Activated T-cell treated with anti-CD3 and anti-CD28 coated beads for 24 hours (primary cell): ENCODE data around the gene EIF1AY.
"Not testable (repeated sequence)": the region's sequence is repeated elsewhere in the genome, so short reads cannot be mapped to it uniquely, and the experiment has no call there.

Source experiments
- DNase-seq: peaks from one replicate; pipeline ENCODE4 v3.0.0-alpha.2; 2020; ENCODE audit warnings: low read depth

The EIF1AY gene, protein sequence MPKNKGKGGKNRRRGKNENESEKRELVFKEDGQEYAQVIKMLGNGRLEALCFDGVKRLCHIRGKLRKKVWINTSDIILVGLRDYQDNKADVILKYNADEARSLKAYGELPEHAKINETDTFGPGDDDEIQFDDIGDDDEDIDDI

DNA sequence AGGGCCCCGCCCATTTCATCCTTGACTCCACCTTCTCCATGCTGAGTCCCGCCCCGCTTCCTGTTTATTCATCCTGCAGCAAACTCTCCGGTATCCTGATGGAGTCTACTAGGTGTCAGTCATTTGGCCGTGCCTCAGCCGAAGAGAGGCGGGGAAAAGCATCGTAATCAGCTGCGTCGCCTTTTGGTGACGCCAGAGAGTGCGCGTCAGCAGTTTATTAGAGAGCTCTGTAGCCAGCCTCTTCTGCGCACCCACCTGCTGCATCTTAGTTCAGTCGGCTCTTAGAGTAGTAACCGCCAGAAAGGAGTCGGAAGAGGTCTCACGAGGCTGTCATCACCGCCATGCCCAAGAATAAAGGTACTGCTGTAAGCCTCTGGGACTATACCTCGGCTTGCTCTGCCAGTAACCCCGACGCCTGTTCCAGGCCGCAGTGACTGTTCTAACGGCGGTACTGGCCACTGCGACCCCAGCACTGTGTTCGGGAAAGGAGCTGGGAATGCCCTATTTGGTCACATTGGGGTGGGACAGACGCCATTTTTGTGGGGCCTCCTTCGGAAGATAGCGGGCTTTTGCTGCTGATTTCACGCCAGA is at the start of gene EIF1AY:
EIF1AY (plus strand) TSS at position 246 of the 591 bp plus-strand sequence; CDS start at position 342, 96 bp downstream.
- peak; percentile 81 for DNase-seq

- DNase-seq = no peak
Observed at GRCh38 chrY:20528435-20528834, 47.1 kb upstream of the EIF1AY start.

DNA sequence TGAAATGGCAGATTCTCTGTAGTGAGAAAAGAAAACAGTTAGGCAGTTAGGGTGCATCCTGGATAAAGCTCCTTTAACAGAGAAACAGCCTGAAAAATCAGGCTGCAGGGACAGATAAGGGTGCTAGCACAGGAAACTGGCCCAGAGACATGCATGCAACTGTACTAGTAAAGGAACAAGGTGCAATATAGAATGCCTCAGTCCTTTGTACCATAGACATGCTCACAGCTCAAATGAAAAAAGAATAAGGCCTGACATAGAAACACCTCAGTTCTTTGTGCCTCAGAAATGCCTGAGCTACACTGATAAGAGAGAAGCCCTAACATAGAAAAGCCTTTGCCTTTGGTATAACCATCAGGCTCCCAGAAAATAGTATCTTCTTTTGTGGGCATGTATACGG is 37.4 kb upstream of the EIF1AY start:
- no peak for DNase-seq

DNA sequence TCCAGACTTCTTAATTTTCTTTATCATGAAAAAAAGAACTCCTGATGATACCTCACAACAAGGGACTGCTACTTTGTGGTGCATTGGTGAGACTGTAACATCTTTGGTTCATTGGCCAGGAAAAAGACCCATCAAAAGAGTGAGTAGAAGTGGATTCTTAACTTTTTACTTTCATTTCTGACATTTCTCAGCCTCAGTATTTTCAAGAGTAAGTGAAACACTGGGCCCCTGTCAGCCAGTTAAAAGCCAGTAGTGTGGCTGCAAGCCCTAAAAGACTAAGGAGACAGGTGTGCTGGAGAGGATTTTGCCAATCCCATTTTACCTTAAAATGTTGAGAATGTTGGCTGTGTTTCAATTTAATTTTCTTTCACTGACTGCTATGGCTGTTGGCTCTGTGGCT is 36.6 kb upstream of the EIF1AY start:
- DNase-seq = no peak

DNA sequence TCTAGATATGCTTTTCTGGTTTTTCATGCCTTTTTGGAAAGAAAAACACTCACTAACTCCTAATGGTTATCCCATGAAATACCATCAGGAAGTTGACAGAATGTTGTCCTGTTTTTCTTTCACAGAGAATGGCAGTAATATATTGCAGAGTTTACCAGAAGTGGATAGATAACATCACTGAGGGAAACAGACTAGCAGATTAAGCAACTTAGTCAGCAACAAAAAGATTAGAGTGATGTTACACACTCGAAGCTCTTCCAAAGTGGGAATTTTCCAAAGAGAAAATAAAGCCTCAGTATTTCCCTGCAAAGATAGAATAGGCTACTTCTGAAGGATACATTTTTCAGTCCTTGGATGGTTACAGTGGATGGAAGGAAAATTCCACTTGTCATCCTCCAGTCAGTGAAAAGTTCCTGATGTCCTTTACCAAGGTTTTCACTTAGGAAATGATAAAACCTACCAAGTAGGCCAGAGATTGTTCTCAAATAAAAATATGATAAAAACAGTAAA is 31.1 kb upstream of the EIF1AY start:
- DNase-seq = no peak

DNA sequence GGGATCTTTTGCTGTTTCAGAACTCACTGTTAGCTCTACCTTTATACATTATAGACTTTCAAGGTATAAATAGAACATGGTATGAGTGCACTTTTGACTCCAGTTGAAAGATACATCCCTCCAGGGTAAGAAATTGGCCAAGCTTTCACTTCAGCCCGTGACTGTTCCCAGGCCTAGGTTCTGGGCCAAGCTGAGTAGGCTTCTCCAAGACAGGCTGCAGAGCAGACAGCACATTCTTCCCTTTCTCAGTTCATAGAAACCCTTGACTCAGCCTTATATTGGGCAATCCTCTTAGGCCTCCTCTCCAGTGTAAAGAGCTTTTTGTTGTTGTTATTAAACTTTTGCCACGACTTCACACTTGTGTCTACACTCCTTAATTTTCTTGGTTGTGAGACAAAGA is 29.5 kb upstream of the EIF1AY start:
- no peak for DNase-seq

DNA sequence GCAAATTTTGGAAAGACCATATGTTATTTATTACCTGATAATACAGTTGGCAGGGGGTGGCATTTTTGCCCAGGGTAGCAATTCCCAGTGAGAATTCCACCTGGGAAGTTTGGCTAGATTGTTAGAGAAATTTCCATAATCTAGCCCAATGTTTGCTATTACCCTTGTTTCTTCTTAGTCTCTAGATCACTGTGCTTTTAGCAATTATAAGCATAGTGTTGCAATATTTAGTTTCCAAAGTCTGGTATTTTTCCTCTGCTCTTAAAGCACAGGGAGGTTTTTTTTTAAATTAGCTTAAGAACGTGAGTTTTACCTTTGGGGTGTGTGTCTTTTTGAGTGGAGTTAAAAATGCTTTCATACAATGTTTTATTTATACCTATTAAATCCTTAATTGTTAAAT is 26.3 kb upstream of the EIF1AY start:
- no peak for DNase-seq

DNA sequence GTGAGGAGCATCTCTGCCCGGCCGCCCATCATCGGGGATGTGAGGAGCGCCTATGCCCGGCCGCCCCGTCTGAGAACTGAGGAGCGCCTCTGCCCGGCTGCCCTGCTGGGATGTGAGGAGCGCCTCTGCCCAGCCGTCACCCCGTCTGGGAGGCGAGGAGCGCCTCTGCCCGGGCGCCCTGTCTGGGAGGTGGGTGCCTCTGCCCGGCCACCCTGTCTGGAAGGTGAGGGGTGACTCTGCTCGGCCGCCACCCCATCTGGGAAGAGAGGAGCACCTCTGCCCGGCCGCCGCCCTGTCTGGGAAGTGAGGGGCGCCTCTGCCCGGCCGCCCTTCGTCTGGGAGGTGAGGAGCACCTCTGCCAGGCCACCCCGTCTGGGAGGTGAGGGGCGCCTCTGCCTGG is 23.7 kb upstream of the EIF1AY start:
- DNase-seq = no peak

DNA sequence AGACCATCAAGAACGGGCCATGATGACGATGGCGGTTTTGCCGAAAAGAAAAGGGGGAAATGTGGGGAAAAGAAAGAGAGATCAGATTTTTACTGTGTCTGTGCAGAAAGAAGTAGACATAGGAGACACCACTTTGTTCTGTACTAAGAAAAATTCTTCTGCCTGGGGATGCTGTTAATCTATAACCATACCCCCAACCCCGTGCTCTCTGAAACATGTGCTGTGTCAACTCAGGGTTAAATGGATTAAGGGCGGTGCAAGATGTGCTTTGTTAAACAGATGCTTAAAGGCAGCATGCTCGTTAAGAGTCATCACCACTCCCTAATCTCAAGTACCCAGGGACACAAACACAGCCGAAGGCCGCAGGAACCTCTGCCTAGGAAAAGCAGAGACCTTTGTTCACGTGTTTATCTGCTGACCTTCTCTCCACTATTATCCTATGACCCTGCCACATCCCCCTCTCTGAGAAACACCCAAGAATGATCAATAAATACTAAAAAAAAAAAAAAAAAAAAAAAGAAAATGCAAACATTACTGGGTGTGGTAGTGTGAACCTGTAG is 22.7 kb upstream of the EIF1AY start:
- DNase-seq = not testable (repeated sequence)

GRCh38 chrY:20555820-20556219 is 19.8 kb upstream of the EIF1AY start:
- DNase-seq = no peak

GRCh38 chrY:20558677-20559076 is 16.9 kb upstream of the EIF1AY start:
- no peak for DNase-seq

DNA sequence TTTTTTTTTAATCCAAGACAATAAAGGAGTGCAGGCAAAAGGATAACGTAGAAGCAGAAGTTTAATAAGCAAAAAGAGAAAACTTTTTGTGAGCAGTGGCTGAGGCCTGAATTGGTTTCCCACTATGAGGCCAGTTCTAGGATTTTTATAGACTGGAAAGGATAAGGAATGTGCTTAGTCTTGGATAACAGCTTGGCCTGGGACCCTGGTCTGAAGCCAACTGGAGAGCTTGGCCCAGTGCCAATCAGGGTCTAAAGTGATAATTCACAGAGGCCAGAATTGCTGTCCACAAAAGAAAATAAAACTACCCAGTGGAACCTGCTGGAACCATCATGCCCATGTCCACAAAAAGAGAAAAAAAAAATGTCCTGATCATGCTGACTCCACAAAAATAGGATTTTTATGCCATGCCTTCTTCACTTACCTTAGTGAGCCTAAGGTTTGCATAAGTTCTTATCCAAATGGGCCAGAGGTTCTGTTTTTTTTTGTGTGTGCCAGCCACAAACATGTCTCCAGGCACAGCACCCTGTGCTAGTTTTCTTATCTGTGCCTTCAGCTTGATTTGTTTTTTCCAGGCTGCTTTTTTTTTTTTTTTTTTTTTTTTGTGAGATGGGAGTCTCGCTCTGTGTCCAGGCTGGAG is 15.6 kb upstream of the EIF1AY start:
- no peak for DNase-seq

DNA sequence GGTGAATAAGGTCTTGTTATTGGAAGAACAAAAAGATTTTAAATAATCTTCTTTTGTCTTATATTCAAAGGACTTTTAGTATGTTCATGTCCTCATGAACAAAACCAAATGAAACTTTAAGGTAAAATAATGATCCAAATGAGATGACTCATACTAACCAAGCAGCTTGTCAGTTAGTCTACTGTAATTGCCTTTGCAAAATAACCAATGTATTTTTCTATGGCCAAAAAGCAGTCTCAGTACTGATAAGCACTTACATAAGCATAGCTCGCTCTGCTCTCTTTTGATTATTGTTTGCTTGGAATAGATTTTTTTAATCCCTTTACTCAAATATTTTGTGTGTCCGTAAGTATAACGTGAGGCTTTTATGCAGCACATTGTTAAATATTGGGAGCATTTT is 4.3 kb upstream of the EIF1AY start:
- DNase-seq = no peak

DNA sequence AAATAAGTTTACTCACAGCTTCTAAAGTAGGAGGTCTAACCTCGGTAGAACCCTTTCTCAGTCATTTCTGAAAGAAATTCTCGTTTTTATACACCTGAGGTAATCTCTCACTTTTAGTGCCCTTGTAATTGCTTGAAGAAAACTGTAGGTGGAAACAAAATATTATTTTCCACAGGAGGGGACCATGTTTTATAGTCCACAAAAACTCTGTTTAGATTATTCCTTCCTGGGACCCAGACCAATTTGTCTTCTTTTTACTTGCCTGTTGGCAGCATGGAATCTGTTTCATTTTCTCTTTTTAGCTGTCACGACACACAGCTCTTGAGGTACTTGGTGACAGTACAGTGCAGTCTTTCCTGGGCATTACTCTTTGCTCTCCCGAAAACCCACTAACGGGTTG is 930 bp downstream of the EIF1AY start:
- DNase-seq = no peak

DNA sequence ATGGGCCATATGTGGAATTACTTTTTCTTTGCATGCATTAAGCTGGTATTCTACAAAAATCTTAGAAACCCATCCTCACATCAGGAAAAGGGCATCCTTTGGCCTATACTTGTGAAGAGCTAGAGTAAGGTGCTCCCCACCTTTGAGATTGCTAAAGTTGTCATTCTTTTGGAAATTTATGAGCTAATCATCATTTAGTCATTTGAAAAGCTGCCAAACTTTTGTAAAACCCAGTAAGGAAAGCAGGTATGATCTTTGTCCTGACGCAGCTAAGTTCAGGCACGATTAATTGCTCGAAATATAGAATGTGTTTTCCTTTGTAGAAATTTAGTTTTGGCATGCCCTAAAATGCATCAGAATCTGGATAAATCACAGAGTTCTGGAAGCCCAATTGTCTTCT is 2.6 kb downstream of the EIF1AY start:
- DNase-seq = no peak

DNA sequence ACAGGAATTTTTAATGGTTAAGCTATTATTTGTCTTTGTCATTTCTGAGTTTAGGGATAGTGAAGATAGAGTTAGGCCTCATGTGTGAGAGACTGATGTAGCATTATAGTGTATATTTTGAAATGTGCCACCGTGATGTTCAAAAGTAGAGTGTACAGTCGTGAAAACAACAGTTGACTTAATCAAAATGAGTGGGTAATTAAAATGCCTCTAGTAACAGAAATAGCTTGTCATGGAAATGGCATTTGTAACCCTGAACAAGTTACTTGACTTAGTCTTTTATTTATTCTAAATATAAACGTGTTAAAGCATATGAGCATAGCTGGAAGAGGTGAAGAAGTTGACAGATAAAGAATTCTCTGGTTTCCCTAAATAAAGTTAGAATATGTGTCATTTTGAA is 6.1 kb downstream of the EIF1AY start:
- DNase-seq = no peak

- DNase-seq = no peak
Observed at GRCh38 chrY:20586161-20586560, 10.6 kb downstream of the EIF1AY start.
